Pancreas (tissue), 10 donors: ENCODE measurements around the gene DEPDC1. TPM values are rescaled to one million over a fixed set of nuclear protein-coding genes. Genes with fewer than 3 reads are reported as not detected.

Experiments used
- ATAC-seq, 4 donors: fragments of 200-7000 bp; cut with Tn5 transposase; one replicate each; pipeline versions ENCODE4 v1.8.0 to v1.9.1; 2020; ENCODE audit warnings: mild to moderate bottlenecking in 4 of 4, moderate library complexity in 4 of 4
- DNase-seq, 6 donors: peaks; one replicate each; pipeline ENCODE4 v3.0.0-alpha.2; 2020
- FAIRE-seq: peaks from 2 replicates; lab custom pipeline; 2012; peaks lifted over from hg19 to GRCh38; lab: Jason Lieb, UNC
- H3K27ac ChIP-seq, 4 donors: fragments of 200-600 bp; sonication (generic); 1 replicate in 3 of 4; 2 replicates in 1 of 4; pipeline versions ENCODE4 v1.5.0 to v1.8.0; 2020
- H3K27me3 ChIP-seq, 4 donors: fragments of 200-600 bp; one replicate each; pipeline ENCODE4 v1.8.0; 2021
- H3K36me3 ChIP-seq, 3 donors: fragments of 200-600 bp; sonication (generic) in 1 of 3; one replicate each; pipeline versions ENCODE4 v1.5.0 to v1.8.0; 2020 to 2021
- H3K4me1 ChIP-seq, 3 donors: fragments of 200-600 bp; one replicate each; pipeline ENCODE4 v1.8.0; 2021
- H3K4me3 ChIP-seq, 4 donors: fragments of 200-600 bp; sonication (generic) in 2 of 4; one replicate each; pipeline versions ENCODE4 v1.5.0 to v1.8.0; 2020 to 2021
- H3K9me3 ChIP-seq, 4 donors: fragments of 200-600 bp; one replicate each; pipeline ENCODE4 v1.8.0; 2021
- WGBS, 2 donors: extraction: QIAGEN DNeasy Blood & Tissue Kit; methylation state at CpG; one replicate each; pipeline ENCODE4 v1.1.7; 2013; 5-methylcytosine and 5-hydroxymethylcytosine counted together
- intact Hi-C, 3 donors: fragments of 100-400 bp; cut with DNase I; formaldehyde crosslinking; loops; one replicate each; pipeline versions ENCODE4 v1.11.1 to v1.14.2; 2022
- polyA plus RNA-seq, 2 donors: library from polyadenylated mRNA; stranded (reverse); fragments of 200-250 nt; gene quantifications; one replicate each; pipeline ENCODE4 v1.2.3, GENCODE V29; 2013
- total RNA-seq, 6 donors: library from RNA; stranded (reverse); fragmentation: NEBNext Ultra II Directional in 4 of 6; extraction: Animal tissue kit (Norgen Biotek cat#: 25700) in 4 of 6; gene quantifications; one replicate each; pipeline versions ENCODE4 v1.2.1 to v1.2.4, GENCODE V29; 2021 to 2023
- TF ChIP-seq, protein P1 (sequence below), 4 donors: fragments of 200-600 bp; sonication (generic) in 3 of 4; IDR thresholded peaks; one replicate each; pipeline versions ENCODE4 v1.5.0 to v1.8.0; 2021; ENCODE audit warnings: antibody characterized with exemption in 4 of 4
- donor health status: healthy with polysubstance abuse.
- donor health status: DM: no; HTN: no; CAD: no; lungs with moderate emphysema.
- donor health status: DM: no; HTN: no; CAD: no.
- donor health status: control.
- donor health status: control.
- donor health status: Bipolar disorder and iron deficiency.
- donor health status: DM: yes; HTN: yes; CAD: no.
- donor health status: DM: no; HTN: no; CAD: no.
- donor health status: DM: no; HTN: no; CAD: no.
- donor health status: DM: yes; HTN: yes; CAD: no.

The DEPDC1 gene
- total and polyA plus RNA-seq, 8 donors = 0.02 to 0.31 (median 0.10) TPM; not detected in 2

DNA sequence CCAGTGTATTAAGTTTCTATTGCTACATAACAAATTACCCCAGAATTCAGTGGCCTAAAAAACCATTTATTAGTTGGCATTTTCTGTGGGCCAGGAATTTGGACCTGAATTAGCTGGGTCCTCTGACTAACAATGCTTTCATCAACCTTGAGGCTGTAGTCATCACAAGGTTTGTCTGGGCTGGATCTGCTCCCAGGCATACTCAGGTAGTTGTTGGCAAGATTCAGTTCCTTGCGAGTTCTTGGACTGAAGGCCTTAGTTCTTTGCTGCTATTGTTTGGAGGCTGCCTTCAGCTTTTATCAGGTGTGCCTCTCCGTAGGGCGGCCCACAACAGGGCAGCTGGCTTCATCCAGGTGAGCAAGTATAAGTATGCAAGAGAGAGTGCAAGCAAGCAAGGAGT is 31.4 kb upstream of the DEPDC1 start:
- Histone ChIP-seq H3K9me3 (no peaks in the 10 kb centered on the region), H3K27me3 (no peaks in the 10 kb centered on the region), H3K4me3 (no peak overlapping the region), H3K27ac (no peak overlapping the region), H3K36me3 (no peaks in the 10 kb centered on the region), H3K4me1 (no peaks in the 10 kb centered on the region)
- WGBS, 2 donors = 73 to 75% methylated on average over 3 of the region's 3 CpGs
- intact Hi-C loops = no loop called here
- TF ChIP-seq, protein P1, sequence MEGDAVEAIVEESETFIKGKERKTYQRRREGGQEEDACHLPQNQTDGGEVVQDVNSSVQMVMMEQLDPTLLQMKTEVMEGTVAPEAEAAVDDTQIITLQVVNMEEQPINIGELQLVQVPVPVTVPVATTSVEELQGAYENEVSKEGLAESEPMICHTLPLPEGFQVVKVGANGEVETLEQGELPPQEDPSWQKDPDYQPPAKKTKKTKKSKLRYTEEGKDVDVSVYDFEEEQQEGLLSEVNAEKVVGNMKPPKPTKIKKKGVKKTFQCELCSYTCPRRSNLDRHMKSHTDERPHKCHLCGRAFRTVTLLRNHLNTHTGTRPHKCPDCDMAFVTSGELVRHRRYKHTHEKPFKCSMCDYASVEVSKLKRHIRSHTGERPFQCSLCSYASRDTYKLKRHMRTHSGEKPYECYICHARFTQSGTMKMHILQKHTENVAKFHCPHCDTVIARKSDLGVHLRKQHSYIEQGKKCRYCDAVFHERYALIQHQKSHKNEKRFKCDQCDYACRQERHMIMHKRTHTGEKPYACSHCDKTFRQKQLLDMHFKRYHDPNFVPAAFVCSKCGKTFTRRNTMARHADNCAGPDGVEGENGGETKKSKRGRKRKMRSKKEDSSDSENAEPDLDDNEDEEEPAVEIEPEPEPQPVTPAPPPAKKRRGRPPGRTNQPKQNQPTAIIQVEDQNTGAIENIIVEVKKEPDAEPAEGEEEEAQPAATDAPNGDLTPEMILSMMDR (IDR thresholded peaks at IDR 0.05) = no peak
- no peak for ATAC-seq
- no peak for FAIRE-seq
- no peak for DNase-seq

DNA sequence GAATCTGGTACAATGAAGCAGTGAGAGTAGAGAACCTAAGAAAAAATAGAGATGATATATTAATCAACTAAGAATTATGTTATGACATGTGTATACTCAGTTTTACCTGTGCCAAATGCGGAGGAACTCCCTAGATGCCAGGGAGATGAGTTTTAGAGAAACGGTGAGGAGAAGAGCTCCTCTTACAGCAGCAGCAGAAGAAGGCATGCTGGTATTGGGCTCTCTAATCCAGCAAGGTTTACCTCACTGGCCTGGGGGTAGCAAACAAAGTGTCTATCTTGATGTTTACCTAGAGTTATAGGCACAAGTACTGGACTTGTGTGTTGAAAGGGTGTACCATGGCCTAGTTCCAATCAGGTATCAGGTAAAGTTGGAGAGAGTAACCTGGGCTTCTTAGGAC is 28.9 kb upstream of the DEPDC1 start:
- H3K4me3 ChIP-seq = no peak overlapping the region
- ATAC-seq (no peak), FAIRE-seq (no peak), DNase-seq (no peak)
- no peaks in the 10 kb centered on the region for H3K9me3 ChIP-seq
- H3K4me1 ChIP-seq = no peaks in the 10 kb centered on the region
- no peaks in the 10 kb centered on the region for H3K36me3 ChIP-seq
- TF ChIP-seq, protein P1 (IDR thresholded peaks at IDR 0.05) = no peak
- intact Hi-C loops = no loop called here
- H3K27ac ChIP-seq = no peak overlapping the region
- no peaks in the 10 kb centered on the region for H3K27me3 ChIP-seq
- WGBS, 2 donors = 83 to 98% methylated on average over 2 of the region's 2 CpGs

DNA sequence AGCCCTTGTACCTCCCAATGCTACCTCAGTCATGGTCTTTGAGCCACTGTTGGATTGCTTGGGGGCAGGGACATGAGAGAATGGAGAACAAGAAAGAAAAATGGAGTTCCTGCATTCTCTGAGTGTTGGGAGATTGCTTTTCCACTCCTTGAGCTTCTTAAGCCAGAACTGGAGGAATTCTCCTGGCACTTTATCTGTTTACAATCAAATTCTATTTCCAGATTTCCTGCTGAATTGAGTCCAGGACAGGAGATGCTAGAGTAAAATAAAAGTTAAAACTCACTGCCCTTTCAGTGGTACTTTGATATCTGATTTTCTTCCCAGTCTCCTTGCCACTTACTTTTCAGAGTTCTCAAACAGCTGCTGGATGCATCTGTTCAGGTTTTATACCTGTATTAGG is 24.4 kb upstream of the DEPDC1 start:
- no peaks in the 10 kb centered on the region for H3K4me1 ChIP-seq
- H3K4me3 ChIP-seq = no peak overlapping the region
- TF ChIP-seq, protein P1 (IDR thresholded peaks at IDR 0.05) = no peak
- ATAC-seq = no peak
- FAIRE-seq = no peak
- H3K27me3 ChIP-seq = no peaks in the 10 kb centered on the region
- no peak for DNase-seq
- H3K9me3 ChIP-seq = no peaks in the 10 kb centered on the region
- H3K36me3 ChIP-seq = no peaks in the 10 kb centered on the region
- intact Hi-C loops = no loop called here
- no peak overlapping the region for H3K27ac ChIP-seq

DNA sequence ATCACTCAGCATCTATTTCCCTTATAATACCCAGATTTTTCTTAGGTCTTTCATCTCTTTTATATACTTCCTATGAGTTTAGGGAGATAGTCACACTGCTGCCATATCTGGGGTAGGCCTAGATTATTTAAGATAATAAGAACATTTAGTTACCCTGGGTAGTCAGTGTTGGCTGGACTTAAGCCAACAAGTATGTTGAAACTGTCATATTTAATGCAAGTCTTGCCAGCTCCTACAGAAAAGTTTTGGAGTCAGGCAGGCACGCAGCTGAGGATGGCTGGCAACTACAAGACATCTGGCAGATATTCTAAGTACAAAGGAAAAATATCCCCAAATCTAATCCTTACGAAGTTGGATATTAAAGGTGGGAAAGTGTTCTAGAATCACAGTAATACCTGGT is 19.2 kb upstream of the DEPDC1 start:
- no peaks in the 10 kb centered on the region for H3K9me3 ChIP-seq
- 30 to 33% methylated on average over 2 of the region's 2 CpGs for WGBS, 2 donors
- no peak overlapping the region for H3K4me3 ChIP-seq
- DNase-seq = no peak
- TF ChIP-seq, protein P1 (IDR thresholded peaks at IDR 0.05) = no peak
- FAIRE-seq = no peak
- intact Hi-C loops = no loop called here
- no peak for ATAC-seq
- no peaks in the 10 kb centered on the region for H3K36me3 ChIP-seq
- H3K27me3 ChIP-seq = no peaks in the 10 kb centered on the region
- no peak overlapping the region for H3K27ac ChIP-seq
- H3K4me1 ChIP-seq = no peaks in the 10 kb centered on the region

DNA sequence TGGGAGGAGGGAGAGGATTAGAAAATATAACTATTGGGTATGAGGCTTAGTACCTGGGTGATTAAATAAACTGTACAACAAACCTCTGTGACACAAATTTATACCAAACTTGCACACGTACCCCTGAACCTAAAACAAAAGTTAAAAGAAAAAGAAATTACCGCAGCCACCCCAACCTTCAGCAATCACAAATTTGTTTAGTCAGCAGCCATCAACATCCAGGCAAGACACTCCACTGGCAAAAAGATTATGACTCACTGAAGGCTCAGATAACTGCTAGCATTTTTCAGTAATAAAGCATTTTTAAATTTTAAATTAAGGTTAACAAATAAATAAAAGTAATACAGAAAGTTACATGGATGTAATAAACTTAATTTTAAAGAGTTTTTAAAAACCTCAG is 14.4 kb upstream of the DEPDC1 start:
- FAIRE-seq (no peak), ATAC-seq (no peak), DNase-seq (no peak)
- Histone ChIP-seq H3K36me3 (no peaks in the 10 kb centered on the region), H3K9me3 (no peaks in the 10 kb centered on the region), H3K4me3 (no peak overlapping the region), H3K27ac (no peak overlapping the region), H3K27me3 (no peaks in the 10 kb centered on the region), H3K4me1 (no peaks in the 10 kb centered on the region)
- TF ChIP-seq, protein P1 (IDR thresholded peaks at IDR 0.05) = no peak
- 83 to 88% methylated on average over 2 of the region's 2 CpGs for WGBS, 2 donors
- intact Hi-C loops = no loop called here
